ENCODE measurements around the gene SLC36A4. TPM values are rescaled to one million over a fixed set of nuclear protein-coding genes. Genes with fewer than 3 reads are reported as not detected.

The SLC36A4 gene
- 10.5 and 13.9 TPM in 2 replicates for polyA plus RNA-seq

DNA sequence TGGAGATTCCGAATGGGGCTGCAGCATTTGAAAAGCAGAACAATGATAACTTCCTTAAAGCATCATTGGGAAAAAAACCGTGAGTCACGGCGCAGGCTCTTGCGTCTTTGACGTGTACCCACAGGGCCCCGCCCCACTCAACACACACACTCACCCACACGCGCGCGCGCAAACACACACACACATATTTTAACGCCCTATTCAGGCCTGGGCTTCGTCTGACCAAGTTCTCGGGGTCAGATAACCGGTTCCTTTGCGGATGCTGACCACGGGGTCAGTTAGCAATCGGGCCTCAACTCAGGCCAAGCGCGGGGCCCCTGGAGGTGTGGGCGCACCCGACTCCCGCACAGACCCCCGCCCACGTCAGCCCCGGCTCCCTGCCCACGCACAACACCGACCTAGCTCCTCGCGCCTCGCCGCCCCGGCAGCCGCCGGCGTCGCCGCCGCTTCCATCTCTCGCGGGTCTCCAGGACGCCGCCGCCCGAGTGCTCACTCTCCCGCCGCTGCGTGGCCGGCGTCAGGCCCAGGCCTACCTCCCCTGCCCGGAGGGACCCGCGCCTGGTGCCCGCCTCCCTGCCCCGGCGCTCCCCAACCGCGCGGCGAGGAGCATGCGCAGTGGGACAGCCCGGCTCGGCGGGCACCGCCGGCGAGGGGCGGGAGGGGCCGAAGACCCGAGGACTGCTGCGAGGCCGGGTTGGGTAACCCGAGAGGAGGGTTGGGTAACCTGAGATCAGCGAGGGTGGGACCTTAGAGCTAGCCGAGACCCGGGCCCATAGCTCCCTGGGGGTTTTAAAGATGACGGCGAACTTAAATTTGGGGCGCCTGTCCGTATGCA is at the start of gene SLC36A4:
Gene SLC36A4, minus strand, starts transcription at position 612 of the 835 bp plus-strand sequence. Its CDS starts 159 bp downstream, at position 453.

Other genes starting within 250 kb of the SLC36A4 start
- not detected in 2 replicates for gene MTNR1B, start 228.3 kb downstream of the SLC36A4 start, polyA plus RNA-seq
- gene DEUP1, start 132.8 kb upstream of the SLC36A4 start, polyA plus RNA-seq: 0.24 and 4.7 TPM in 2 replicates

Measured in Purkinje cell (primary cell).